NCI-H1105 treated with DMSO at 0.1 percent for 48 hours (cell line): Measurements from ENCODE around the gene NAGLU.

Experiments
- DNase-seq: peaks from one replicate; lab custom pipeline; 2025; lab: John Stamatoyannopoulos, UW

NAGLU gene

GRCh38 chr17:42564815-42565522 lies 28.9 kb downstream of the NAGLU start:
- no peak for DNase-seq

- DNase-seq, result no peak
Observed at GRCh38 chr17:42565523-42566214, 29.6 kb downstream of the NAGLU start.

GRCh38 chr17:42566215-42566882 lies 30.3 kb downstream of the NAGLU start:
- no peak for DNase-seq

- DNase-seq, result peak; percentile 87
Observed at GRCh38 chr17:42566883-42567573, 31.0 kb downstream of the NAGLU start, which contains the start of gene MLX. Gene MLX (plus strand): TSS chr17:42567100. CDS start chr17:42567125, 25 bp downstream.

GRCh38 chr17:42568341-42569111 lies 32.5 kb downstream of the NAGLU start:
- DNase-seq, result no peak

GRCh38 chr17:42571435-42572225 lies 35.6 kb downstream of the NAGLU start:
- DNase-seq, result no peak

GRCh38 chr17:42573095-42573494 lies 37.1 kb downstream of the NAGLU start:
- no peak for DNase-seq

- DNase-seq, result no peak
Observed at GRCh38 chr17:42574463-42574862, 38.4 kb downstream of the NAGLU start.

- DNase-seq, result no peak
Observed at GRCh38 chr17:42577140-42577531, 41.1 kb downstream of the NAGLU start.

- peak; percentile 88 for DNase-seq
Observed at GRCh38 chr17:42577532-42578281, 41.7 kb downstream of the NAGLU start, which contains the start of gene PSMC3IP. Gene PSMC3IP (minus strand): TSS chr17:42577729. CDS start chr17:42577686, 43 bp downstream.

GRCh38 chr17:42578282-42578869 lies 42.3 kb downstream of the NAGLU start:
- DNase-seq, result peak; percentile 74

- no peak for DNase-seq
Observed at GRCh38 chr17:42579794-42580551, 43.9 kb downstream of the NAGLU start.

- DNase-seq, result no peak
Observed at GRCh38 chr17:42581744-42582270, 45.8 kb downstream of the NAGLU start.

- no peak for DNase-seq
Observed at GRCh38 chr17:42584880-42585279, 48.8 kb downstream of the NAGLU start.

- no peak for DNase-seq
Observed at GRCh38 chr17:42585353-42585752, 49.3 kb downstream of the NAGLU start.

- no peak for DNase-seq
Observed at GRCh38 chr17:42586514-42587230, 50.6 kb downstream of the NAGLU start.

GRCh38 chr17:42590886-42591285 lies 54.8 kb downstream of the NAGLU start:
- no peak for DNase-seq

- no peak for DNase-seq
Observed at GRCh38 chr17:42591411-42591810, 55.4 kb downstream of the NAGLU start.
